Activated effector memory CD4-positive, alpha-beta T cell treated with Interleukin-2 at 50 U/mL for 16 hours (primary cell): Measurements from ENCODE around the gene ARL8B.

ENCODE experiments used
- DNase-seq: peaks from one replicate; pipeline ENCODE4 v3.0.0-alpha.2; 2020

The ARL8B gene

DNA sequence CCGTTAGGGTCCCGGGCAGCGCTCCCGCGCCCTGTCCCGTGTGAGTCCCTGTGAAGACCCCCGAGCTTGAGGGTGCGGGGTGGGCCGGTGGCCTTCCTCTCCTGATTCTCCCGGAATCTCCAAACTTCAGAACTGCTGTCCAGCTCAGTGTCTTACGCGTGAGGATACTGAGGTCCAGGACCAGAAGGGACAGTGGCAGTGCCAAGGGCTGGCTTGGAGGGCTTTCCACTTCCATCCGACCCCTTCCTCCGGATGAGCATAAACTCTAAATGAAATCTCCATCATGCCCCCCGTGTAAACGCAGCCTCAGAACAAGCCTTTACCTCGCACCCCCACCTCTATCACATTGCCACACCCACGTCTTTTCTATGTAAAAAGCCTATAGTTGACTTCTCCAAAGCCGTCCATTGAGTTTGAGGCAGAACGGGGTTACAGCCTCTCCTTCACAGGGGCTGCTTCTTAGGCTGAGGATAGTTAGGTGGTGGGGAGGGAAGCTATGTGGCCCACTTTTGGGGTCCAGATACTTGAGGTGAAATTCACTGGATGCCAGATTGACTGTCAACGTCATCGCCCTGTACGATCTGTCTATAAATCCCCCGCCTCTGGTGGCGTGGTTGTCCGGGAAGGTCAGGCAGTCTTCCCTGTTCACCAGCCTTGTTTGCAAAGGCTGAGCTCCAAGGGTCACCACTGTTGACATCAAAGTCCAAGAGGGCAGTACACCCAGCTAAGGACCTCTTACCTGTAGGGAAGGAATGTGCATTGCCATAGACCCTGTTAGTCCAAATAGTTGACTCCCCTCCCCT is 66.5 kb downstream of the ARL8B start:
- DNase-seq = peak; percentile 46

DNA sequence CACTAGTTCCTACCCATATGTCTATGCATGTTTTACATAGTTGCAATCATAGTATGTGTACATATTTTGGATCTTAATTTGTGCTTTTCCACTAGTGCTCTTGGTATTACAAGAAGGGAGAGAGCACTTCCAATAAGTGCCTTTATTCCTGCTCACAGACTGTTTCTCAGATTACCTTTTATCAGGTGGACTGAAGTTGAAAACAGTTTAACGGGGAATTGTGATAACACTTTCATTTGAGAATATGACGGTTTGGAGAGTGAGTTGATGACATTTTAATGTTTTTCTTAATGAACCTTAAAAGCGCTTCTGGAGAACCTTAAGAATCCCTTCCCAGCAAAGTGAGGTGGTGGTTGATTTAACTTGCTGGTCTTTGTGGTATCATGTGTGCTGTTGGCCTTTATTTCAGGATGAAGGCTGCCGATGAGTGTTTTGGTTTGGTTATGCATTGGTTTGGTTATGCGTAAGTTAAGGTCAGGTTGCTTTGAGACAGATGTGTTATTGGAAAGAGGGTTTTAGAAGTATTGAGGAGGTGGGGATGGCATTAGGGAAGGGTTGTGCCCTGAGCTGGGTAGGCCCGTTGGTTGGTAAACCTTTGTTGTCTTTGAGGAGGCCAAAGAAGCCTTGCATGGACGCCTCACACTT is 68.2 kb downstream of the ARL8B start:
- no peak for DNase-seq

DNA sequence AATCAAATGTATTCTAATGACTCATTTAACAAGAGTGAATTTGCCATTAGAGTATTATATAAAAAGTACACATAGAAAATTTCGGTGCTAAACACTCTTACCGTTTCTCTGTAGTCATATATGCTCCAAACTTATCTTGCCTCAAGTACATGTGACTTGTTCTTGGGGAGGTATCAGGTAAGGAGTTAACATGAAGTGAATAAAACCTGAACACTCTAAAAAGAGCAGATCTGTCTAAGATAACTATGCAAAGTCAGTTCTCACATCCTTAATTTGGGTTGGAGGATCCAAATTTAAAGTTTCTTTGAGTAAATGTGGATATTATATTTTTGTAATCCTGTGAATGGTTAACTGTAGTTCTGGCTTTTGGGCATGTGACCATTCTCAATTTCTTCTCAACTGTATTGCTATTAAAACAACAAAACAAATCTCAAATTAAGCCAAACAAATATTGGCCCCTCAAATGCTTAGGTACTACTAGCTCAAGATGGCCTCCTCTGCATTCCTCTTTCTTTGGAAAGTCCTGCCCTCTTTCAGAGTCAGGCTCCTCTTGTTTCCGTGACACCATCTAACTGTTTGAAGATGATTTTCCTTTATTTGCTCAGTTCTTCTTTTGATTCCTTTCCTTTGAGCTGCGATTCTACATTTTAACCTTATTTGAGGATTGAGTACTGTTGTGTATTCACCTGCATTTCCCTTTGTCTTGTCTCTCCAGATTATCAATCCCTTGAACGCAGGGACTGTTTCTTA is 69.6 kb downstream of the ARL8B start:
- DNase-seq = no peak

DNA sequence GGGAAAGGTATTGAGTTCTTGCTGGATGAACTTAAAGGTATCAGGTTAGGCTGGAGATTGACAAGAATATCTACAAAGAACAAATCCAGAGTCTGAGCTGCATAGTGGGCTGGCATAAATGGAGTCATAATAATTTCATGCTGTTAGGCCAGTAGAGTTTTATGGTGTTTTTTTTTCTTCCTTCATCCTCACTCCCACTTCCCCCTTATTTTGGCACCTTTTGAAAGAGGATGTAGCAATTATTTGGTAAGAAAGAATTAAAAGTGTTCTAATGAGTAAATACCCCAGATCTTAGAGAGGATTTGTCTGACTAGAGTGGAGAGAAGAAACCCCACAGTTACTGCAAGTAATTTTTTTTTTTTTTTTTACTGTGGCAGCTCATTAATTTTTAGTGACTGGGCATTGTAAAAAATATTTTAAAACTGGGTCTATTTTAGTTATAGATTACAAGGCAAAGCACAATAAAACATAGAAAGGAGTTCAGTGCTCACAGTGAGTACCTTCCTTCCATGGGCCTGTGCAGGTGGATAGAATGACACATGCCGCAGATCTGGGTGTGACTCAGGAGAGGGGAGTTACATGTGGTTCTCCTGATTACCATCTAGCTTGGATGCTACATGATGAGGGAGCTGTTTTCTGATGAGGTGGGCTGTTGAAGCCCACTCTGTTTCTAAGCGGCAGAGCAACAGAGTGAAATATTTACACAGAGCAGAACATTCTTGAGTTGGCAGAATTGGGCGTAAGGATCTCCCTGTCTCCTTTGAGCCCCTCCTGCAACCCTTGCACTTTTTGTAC is 70.7 kb downstream of the ARL8B start:
- no peak for DNase-seq

DNA sequence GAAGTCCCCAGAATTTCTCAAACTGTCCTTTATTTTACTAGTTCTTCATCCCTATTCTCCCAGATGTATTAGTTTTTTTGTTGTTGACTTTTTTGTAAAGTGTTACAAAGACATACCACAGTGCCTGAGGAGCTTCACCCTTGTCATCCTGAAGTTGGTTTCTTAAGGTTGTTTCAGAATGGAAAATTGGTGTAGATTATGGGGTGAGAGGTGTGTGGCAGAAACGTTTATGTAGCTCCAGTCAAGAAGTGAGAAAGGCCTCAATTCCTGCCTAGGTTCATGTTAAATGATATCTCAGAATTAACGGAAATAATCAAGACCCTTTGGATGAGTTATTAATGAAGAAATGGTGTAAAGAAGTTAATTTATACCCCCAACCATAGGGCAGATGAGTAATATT is 72.2 kb downstream of the ARL8B start:
- DNase-seq = no peak

DNA sequence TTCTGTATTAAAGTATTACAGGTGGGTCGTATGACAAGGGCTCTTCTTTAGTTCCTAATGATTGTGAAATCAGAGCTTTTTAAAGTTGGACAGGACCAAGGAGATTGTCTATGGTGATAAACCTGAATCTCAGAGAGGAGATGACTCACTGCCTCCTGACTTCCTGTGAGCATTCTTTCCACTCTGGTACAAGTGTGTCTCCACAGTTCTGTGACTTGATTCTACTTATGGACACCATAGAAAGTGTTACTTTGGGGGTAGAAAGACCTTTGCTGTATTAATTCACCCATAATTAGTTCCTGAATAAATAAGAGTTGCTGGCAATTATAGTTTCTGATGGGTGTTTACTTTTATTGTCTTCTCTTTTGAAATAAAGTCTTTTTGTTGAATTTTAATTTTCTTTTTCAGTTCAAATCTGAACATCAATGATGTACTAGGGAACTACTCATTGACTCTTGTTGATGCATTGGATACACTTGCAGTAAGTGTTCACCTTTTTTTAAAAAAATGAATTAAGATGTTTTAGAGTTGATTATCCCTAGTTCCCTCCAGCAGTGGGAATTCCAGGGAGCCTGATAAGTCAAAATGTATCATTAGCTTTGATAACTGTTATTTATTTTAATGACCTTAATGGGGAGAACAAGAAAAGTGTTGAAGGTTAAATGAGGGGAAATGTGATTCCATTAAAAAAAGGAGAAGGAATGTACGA is 72.9 kb downstream of the ARL8B start:
- DNase-seq = no peak

DNA sequence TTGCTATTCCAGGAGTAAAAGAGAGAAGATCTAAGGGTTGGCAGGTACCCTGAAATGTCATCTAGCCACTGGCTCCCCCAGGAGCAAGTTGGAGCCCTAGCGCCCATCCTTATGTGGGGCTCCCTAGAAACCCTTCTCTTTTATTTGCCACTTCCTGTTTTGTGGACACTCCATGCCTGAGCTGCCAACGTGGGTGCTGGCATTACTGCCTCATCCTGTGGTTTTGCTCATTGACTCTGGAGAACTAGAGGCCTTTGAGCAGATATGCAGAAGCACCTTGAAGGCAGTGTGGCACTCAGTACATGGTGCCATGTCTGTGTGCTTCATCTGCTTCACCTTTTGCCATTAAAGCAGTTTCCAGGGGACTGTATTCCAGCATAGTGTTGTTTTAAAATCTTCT is 73.5 kb downstream of the ARL8B start:
- DNase-seq = no peak

DNA sequence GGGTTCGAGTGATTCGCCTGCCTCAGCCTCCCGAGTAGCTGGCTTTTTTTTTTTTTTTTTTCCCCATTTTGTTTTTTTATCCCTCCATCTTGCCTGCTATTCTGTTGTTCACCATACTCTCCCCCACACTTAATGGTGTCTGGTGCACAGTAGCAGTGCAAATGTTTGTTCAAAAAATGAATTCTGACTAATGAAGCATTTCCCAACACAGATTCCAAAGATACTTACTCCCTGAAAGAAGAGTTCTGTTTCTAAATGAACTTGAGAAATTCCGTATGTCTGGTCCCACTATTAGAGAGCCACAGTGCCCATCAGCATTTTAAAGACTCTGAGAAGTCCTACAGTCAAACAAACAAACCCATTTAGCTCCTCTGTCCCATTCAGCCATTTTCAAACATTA is 74.9 kb downstream of the ARL8B start:
- no peak for DNase-seq

DNA sequence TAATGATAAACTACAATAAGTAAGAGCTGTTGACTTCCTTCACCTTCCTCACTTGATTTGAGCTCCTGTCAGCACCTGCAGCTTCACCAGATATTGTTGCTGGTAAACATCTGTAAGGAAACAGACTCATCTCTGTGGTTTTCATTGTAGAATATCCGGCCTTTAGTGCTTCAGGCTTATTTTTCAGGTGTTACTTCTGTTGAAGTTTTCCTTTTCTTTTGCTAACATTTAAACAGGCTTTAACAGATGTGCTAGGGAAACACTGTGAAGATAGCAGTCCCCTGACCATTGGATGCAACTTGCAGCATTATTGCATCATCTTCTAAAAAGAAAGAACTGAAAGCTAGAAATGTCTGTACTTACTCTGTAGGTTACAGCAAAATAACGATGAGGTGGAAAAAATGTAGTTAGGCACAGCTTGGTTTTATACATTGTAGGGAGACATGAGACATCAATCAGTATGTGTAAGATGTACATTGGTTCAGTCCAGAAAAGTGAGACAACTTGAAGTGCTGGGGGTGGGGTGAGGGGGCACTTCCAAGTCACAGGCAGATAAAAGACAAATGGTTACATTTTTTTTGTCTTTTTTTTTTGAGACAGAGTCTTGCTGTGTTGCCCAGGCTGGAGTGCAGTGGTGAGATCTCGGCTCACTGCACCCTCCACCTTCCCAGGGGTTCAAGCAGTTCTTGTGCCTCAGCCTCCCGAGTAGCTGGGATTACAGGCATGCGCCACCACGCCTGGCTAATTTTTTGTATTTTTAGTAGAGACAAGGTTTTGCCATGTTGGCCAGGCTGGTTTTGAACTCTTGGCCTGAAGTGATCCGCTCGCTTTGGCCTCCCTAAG is 75.6 kb downstream of the ARL8B start:
- DNase-seq = no peak

DNA sequence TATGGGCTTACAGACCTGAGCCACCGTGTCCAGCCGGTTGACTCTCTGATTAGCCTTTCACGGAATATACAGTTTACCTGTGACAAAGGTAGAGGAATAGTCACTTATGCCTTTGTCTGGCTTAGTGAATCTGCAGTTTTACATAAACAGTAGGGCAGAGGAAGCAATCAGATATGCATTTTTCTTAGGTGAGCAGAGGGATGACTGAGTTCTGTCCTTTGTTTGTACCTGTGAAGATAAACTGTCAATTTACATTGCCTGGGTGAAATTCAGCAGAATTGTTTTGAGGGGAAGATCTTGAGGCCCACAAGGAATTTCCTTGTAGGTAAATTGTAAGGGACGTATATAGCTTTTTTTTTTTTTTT is 76.2 kb downstream of the ARL8B start:
- no peak for DNase-seq

DNA sequence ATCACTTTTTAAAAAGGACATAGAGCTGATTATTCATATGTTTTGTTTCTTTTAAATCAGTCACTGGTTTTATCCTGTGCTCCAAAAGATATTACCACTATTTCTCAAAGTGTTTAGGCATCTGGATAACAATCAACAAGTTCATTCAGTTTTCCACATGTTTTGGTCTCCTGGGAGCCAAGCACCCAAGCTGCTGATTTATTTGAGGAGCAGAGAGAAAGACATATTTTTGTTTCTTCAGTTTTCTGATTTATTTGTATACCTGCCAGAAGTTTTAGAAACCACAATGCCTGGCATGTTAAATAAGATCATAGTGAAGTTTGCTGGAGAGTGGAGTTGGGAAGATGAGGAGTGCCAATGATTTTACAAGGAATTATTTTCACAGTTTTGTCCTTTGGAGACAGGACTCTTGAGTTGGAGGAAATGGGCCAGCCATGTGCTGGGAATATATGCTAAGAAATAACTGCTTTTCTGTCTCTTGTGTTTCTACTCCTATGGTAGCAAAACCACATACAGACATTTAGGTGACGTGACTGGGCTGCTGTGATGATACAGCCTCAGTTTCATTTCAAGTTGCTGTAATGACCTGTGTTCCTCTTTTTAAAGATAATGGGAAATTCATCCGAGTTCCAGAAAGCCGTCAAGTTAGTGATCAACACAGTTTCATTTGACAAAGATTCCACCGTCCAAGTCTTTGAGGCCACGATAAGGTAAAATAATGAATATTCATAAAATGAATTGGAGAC is 77.1 kb downstream of the ARL8B start:
- no peak for DNase-seq

DNA sequence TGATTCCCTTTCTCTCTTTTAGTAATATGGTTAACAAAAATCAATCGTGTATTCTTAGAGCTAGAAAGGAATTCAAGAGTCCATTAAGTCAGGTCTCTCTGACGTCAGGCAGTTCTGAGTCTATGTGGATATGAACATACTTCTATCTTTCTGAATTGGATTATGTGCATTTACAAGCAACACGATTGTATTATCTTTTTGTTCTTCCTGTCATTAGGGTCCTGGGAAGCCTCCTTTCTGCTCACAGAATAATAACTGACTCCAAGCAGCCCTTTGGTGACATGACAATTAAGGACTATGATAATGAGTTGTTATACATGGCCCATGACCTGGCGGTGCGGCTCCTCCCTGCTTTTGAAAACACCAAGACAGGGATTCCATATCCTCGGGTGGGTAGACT is 79.4 kb downstream of the ARL8B start:
- DNase-seq = no peak

DNA sequence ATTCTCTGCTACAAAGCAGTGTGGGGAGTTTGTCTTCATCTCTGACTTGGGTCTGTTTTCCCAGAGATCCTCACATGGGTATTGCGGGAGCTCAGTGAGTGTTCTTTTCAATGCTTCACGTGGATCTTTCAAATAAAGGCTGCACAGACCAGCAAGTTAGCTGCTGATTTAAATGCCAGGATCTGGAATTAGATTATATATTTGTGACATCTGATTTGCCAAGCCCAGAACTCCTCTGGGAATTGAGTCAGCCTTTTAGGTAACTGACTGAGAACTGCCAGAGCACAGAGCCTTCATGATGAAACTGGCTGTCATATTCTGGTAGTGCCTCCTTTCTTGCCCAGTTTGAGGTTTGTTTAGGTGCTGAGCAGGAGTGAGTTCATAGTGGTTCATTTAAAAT is 80.1 kb downstream of the ARL8B start:
- DNase-seq = no peak

DNA sequence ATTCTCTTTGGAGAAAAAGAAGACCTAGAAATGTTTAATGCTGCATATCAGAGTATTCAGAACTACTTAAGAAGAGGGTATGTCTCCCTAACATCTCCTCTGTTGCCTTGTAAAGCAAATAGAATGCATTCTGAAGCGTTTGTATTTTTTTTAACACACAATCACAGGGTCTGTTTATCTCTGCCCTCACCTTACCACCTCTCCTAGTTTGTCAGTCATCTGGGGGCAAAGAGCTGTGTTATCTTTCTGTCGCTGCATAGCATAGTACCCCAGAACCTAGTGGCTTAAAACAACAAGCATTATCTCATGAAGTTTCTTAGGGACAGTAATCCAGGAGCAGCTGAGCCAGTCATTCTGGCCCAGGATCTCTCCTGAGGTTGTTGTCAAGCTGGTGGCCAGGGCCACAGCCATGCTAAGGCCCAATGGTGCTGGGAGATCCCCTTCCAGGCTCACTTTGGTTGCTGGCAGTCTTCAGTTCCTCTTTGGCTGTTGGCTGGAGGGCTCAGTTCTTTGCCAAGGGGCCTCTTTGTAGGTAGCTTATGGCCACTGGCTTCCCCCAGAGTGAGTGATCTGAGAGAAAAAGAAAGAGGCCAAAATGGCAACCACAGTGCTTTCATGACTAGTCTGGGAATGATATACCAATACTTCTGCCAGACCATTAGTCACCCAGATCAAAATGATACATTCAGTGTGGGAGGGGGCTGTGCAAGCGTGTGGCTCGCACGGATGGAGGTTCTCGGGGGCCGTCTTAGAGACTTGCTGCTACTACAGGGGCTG is 83.3 kb downstream of the ARL8B start:
- DNase-seq = no peak

DNA sequence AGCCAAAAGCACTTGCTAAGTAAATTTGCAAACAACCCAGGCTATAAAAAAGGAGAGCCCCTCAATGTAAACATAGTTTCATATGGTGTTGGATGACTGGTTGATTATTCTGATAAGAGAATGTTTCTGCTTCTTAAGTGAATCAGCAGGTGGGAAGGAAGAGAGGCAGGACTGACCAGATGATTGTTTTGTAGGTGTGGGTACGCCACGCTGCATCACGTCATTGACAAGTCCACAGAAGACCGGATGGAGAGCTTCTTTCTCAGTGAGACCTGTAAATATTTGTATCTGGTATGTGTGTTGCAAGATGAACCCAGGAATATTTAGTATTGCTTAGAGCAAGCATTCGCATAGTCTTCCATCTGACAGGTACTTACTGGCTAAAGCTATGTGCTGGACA is 88.8 kb downstream of the ARL8B start:
- DNase-seq = no peak

DNA sequence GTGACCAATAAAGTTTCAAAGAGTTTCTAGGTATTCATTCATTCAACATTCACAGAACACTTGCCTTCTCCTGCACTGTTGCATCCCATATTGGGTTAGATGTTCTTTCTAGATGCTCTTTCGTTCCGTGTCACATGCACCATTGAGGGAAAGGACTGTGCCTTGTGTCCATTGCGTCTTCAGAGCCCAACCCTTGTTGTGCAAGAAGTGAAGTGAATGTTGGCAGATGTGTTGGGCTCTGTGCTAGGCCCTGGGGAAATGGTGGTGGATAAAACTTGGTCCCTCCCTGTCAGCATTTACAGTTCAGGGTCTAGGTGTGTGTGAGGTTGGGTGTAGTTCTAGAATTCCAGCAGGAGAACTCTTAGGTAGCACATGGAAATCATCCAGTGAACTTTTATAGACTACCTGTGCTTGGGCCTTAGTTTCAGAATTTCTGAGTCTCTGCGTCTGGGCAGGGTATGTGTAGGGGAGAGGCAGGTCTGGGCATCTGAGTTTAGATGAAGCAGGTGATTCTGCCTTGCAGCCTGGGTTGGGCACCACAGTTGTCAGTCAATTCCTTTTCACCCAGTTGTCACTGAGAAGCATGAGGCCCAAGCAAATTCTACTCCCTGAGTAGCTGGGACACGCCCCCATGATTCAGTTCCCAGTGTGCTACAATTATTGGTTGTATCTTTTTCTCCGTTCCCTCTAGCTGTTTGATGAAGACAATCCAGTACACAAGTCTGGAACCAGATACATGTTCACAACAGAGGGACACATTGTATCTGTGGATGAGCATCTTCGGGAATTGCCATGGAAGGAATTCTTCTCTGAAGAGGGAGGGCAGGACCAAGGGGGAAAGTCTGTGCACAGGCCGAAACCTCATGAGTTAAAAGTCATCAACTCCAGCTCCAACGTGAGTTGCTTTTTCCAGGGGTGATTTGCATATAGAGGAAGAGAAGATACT is 90.8 kb downstream of the ARL8B start:
- no peak for DNase-seq

DNA sequence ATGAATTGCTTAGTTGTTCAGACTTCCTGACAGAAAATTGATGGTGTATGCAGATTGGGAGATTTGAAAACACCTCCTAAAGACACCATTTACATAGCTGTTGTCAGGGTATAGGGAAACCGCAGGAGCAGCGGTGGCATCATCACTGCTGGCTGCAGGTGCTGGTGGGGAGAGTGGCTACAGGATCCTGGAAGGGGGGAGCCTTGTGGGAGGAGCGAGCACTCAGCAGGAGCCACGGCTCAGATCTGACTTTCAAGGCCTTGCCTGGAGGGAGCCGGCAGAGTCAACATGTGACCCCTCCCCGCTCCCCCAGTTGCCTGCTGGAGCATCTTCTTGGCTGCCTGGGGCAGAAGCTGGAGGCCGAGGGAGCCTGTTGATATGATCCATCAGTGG is 91.5 kb downstream of the ARL8B start:
- no peak for DNase-seq

DNA sequence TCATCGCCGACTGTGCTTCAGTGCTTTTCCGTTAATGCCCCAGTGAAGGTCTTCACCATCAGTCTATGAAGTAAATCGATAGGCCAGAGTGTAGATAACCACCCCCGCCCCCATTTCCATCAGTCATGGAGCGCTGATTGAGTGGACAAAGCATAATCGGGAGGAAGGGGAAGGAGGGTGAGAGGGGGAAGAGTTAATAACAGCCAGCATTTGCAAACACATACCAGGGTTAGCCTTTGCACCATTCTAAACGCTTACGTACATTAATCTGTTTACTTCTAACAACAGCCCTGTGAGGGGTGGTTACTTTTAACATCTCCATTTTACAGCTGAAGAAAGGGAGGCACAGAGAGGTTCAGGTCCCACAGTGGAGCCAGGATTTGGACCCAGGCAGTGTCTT is 92.3 kb downstream of the ARL8B start:
- no peak for DNase-seq
